HG03442 (cell line): ENCODE data around the gene ADIRF.
"Not testable (repeated sequence)": the region's sequence is repeated elsewhere in the genome, so short reads cannot be mapped to it uniquely, and the experiment has no call there.

ENCODE experiments used
- ATAC-seq: cut with Tn5 transposase; IDR thresholded peaks from one replicate; pipeline ENCODE4 v1.9.1; 2021; ENCODE audit warnings: mild to moderate bottlenecking, moderate library complexity; ENCODE audit not compliant: unreplicated experiment

Gene ADIRF

GRCh38 chr10:86976362-86977056, 8.2 kb downstream of the ADIRF start:
- no peak for ATAC-seq

GRCh38 chr10:86978457-86978856, 10.2 kb downstream of the ADIRF start:
- not testable (repeated sequence) for ATAC-seq

- ATAC-seq = no peak
Measured at GRCh38 chr10:86979296-86979818, 11.1 kb downstream of the ADIRF start.

GRCh38 chr10:86979977-86980448, 11.7 kb downstream of the ADIRF start:
- no peak for ATAC-seq

GRCh38 chr10:86981020-86981419, 12.7 kb downstream of the ADIRF start:
- ATAC-seq = not testable (repeated sequence)

- ATAC-seq = no peak
Measured at GRCh38 chr10:86981716-86982115, 13.4 kb downstream of the ADIRF start.

GRCh38 chr10:86984498-86984897, 16.2 kb downstream of the ADIRF start:
- ATAC-seq = not testable (repeated sequence)

- ATAC-seq = no peak
Measured at GRCh38 chr10:86988520-86988919, 20.2 kb downstream of the ADIRF start.

GRCh38 chr10:86991362-86991761, 23.1 kb downstream of the ADIRF start:
- ATAC-seq = not testable (repeated sequence)

- ATAC-seq = no peak
Measured at GRCh38 chr10:86992456-86992855, 24.2 kb downstream of the ADIRF start.

GRCh38 chr10:86992929-86993328, 24.6 kb downstream of the ADIRF start:
- no peak for ATAC-seq

GRCh38 chr10:86999802-87000403, 31.6 kb downstream of the ADIRF start:
- ATAC-seq = not testable (repeated sequence)

- ATAC-seq = no peak
Measured at GRCh38 chr10:87000491-87000890, 32.2 kb downstream of the ADIRF start.

GRCh38 chr10:87007124-87007523, 38.8 kb downstream of the ADIRF start:
- not testable (repeated sequence) for ATAC-seq

- ATAC-seq = not testable (repeated sequence)
Measured at GRCh38 chr10:87007674-87008073, 39.4 kb downstream of the ADIRF start.

GRCh38 chr10:87008303-87008702, 40.0 kb downstream of the ADIRF start:
- ATAC-seq = not testable (repeated sequence)

GRCh38 chr10:87009134-87009696, 40.9 kb downstream of the ADIRF start:
- not testable (repeated sequence) for ATAC-seq

GRCh38 chr10:87013528-87013927, 45.2 kb downstream of the ADIRF start:
- not testable (repeated sequence) for ATAC-seq

- ATAC-seq = not testable (repeated sequence)
Measured at GRCh38 chr10:87014986-87015716, 46.9 kb downstream of the ADIRF start.

- ATAC-seq = not testable (repeated sequence)
Measured at GRCh38 chr10:87018127-87018526, 49.8 kb downstream of the ADIRF start.

- not testable (repeated sequence) for ATAC-seq
Measured at GRCh38 chr10:87019066-87019465, 50.8 kb downstream of the ADIRF start.
